A204.1 (cell line): ENCODE results near the gene ADD2.
"Not testable (repeated sequence)": the region's sequence is repeated elsewhere in the genome, so short reads cannot be mapped to it uniquely, and the experiment has no call there.

Experiments used
- FAIRE-seq: peaks from 2 replicates; lab custom pipeline; 2012; peaks lifted over from hg19 to GRCh38; lab: Jason Lieb, UNC

The ADD2 gene

DNA sequence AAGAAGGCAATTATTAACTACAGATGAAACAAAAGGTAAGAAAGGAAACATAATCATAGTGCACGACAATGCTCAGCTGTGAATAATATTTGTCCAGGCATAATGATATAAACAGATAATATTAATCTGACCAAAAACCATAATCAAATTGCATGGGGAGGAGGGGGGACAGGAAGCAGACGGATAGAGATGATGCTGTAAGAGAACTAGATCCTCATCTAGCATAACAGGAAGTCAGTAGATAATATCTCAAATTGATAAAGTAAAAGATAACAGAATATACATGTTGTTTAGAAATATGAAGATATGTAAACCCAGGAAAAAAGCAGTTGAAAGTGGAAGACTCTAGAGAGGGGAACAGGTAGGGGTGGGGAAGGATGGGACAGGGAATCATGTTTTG lies 129.4 kb downstream of the ADD2 start:
- FAIRE-seq: no peak

- no peak for FAIRE-seq
Observed at GRCh38 chr2:70633508-70633907, 134.5 kb downstream of the ADD2 start.

GRCh38 chr2:70632966-70633365 lies 135.0 kb downstream of the ADD2 start:
- FAIRE-seq: no peak

GRCh38 chr2:70632388-70632787 lies 135.6 kb downstream of the ADD2 start:
- no peak for FAIRE-seq

GRCh38 chr2:70630761-70631160 lies 137.2 kb downstream of the ADD2 start:
- no peak for FAIRE-seq

DNA sequence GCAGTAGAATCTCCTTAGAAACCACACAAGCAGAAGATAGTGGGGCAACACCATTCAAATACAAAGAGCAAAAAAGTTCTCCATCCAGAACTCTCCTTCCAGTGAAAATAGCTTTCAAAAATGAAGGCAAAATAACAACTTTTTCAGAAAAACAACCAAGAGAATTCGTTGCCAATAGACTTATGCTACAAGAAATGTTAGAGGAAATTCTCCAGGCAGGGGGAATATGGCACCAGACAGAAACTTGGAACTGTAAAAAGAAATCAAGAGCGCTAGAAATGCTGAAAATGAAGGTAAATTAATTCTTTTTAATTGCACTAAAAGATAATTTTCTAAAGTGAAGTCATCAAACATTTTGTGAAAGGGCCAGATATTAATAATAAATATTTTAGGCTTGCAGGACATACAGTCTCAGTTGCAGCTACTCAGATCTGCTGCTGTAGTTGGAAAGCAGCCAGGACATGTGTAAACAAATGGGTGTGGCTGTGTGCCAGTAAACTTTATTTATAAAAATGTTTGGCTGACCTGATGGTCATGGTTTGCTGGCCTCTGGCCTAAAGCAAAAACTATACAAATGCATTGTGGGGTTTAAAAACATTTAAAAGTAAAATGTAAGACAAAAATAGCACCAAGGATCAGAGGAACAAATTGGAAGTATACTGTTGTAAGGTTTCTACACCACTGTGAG lies 140.6 kb downstream of the ADD2 start:
- no peak for FAIRE-seq

- FAIRE-seq: no peak
Observed at GRCh38 chr2:70626254-70626990, 141.6 kb downstream of the ADD2 start.

- FAIRE-seq: not testable (repeated sequence)
Observed at GRCh38 chr2:70621536-70621935, 146.5 kb downstream of the ADD2 start.

DNA sequence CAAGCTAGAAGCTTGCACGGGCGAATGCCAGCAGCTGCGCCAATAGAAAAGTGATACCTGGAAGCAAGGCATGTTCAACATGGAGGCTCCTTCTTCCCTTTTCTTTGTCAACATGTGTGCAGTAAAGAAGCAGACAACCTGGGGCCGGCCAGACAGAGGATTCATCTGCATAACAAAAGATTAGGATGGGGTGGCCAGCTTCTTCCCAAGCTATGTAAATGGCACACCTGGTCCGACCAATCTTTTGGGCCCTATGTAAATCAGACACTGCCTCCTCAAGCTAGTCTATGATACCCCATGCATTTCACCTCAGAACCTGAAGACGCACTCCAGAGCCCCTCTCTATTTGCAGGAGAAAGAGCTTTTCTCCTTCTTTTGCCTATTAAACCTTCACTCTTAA lies 148.0 kb downstream of the ADD2 start:
- FAIRE-seq: no peak

GRCh38 chr2:70619167-70619566 lies 148.8 kb downstream of the ADD2 start:
- no peak for FAIRE-seq

DNA sequence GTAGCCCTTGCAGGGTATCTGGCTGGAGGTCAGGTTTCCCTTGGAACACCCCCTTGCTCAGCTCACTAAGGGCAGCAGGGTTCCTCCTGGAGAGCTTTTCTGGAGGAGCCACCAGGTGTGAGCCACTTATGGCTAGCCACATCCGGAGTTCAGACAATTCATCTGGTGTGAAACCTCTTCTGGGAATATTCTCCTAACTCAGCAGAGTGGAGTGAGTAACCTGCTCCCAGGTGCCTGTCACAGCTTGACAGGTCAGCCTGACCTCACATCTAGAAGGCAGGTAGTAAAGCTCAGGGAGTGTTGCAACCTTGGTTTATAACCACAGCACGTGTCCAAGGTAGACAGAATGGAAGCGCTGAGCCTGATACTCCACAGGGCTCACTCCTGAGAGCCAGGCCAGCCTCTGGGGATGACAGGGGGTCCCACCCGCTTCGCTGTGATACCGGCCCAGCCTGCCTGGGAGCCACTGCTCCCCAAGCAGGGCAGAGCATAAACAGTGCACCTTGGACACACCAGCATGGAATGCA lies 151.8 kb downstream of the ADD2 start:
- no peak for FAIRE-seq

DNA sequence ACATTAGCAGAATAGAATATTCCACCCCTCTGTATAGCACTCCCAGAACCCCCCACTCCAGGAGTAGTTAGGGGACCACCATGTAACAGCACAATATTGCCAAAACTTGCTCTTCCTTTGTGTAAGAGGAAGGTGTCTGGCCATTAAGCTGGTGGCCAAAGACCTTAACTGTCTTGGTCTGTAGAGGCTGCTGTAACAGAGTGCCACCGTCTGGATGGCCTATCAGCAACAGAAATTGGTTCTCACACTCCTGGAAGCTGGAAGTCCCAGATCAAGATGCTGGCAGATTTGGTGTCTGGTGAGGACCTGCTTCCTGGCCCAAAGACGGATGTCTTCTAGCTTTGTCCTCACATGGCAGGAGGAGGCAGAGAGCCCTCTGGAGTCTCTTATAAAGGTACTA lies 152.8 kb downstream of the ADD2 start:
- no peak for FAIRE-seq

- FAIRE-seq: no peak
Observed at GRCh38 chr2:70613521-70613920, 154.5 kb downstream of the ADD2 start.

- no peak for FAIRE-seq
Observed at GRCh38 chr2:70612574-70612973, 155.4 kb downstream of the ADD2 start.

DNA sequence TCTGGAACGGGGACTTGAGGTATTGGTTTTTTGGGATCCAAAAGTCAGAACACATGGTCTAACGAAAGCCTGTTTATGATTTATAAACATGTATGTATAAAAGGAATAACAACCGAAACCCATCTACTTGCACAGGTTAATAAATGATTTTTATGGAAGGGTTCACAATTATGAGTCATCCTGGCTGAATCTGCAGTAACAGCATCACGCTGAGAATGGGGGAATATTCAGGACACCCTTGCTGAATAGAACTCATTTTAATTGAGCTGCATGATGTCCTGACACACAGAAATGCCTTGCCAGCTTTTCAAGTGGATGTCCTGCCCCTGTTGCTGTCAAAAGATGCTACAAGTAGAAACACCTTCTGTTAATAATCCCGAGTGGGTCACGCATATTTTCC lies 159.6 kb downstream of the ADD2 start:
- no peak for FAIRE-seq

GRCh38 chr2:70607121-70607561 lies 160.9 kb downstream of the ADD2 start:
- FAIRE-seq: no peak
